ENCODE results near the gene NAXE.
"Not testable (repeated sequence)": the region's sequence is repeated elsewhere in the genome, so short reads cannot be mapped to it uniquely, and the experiment has no call there.

The NAXE gene

GRCh38 chr1:156571261-156571852 is 20.2 kb upstream of the NAXE start:
- DNase-seq (ENCODE audit: low spot score): no peak

- peak; percentile 69 for DNase-seq (ENCODE audit: low spot score)
These were observed 19.5 kb upstream of the NAXE start, which contains the start of gene IQGAP3 for GRCh38 chr1:156571919-156572662. Gene IQGAP3, minus strand, starts transcription at chr1:156572565. Its CDS starts 36 bp downstream, at chr1:156572529.

- no peak for DNase-seq (ENCODE audit: low spot score)
These were observed 18.9 kb upstream of the NAXE start for GRCh38 chr1:156572663-156573018.

GRCh38 chr1:156574039-156574633 is 17.4 kb upstream of the NAXE start:
- DNase-seq (ENCODE audit: low spot score): no peak

- DNase-seq (ENCODE audit: low spot score): no peak
These were observed 14.0 kb upstream of the NAXE start for GRCh38 chr1:156577550-156577949.

- DNase-seq (ENCODE audit: low spot score): no peak
These were observed 13.5 kb upstream of the NAXE start for GRCh38 chr1:156578055-156578454.

- DNase-seq (ENCODE audit: low spot score): no peak
These were observed 12.1 kb upstream of the NAXE start, which contains the start of gene TTC24 for GRCh38 chr1:156579472-156579871. Gene TTC24, plus strand, starts transcription at chr1:156579723. Its CDS starts 1,642 bp downstream, at chr1:156581365.

- DNase-seq (ENCODE audit: low spot score): no peak
These were observed 9.8 kb upstream of the NAXE start for GRCh38 chr1:156581661-156582387.

GRCh38 chr1:156582388-156583017 is 9.1 kb upstream of the NAXE start:
- no peak for DNase-seq (ENCODE audit: low spot score)

- peak; percentile 81 for DNase-seq (ENCODE audit: low spot score)
These were observed 7.6 kb upstream of the NAXE start for GRCh38 chr1:156583821-156584622.

- no peak for DNase-seq (ENCODE audit: low spot score)
These were observed 6.8 kb upstream of the NAXE start for GRCh38 chr1:156584813-156585212.

GRCh38 chr1:156586323-156586722 is 5.3 kb upstream of the NAXE start:
- DNase-seq (ENCODE audit: low spot score): no peak

- DNase-seq (ENCODE audit: low spot score): no peak
These were observed 4.6 kb upstream of the NAXE start for GRCh38 chr1:156586892-156587477.

- DNase-seq (ENCODE audit: low spot score): not testable (repeated sequence)
These were observed 3.6 kb upstream of the NAXE start for GRCh38 chr1:156587927-156588326.

GRCh38 chr1:156589546-156589945 is 2.0 kb upstream of the NAXE start:
- no peak for DNase-seq (ENCODE audit: low spot score)

GRCh38 chr1:156590326-156591180 is 1.0 kb upstream of the NAXE start:
- DNase-seq (ENCODE audit: low spot score): no peak

GRCh38 chr1:156591181-156591431 is 470 bp upstream of the NAXE start:
- DNase-seq (ENCODE audit: low spot score): no peak

- DNase-seq (ENCODE audit: low spot score): no peak
These were observed 758 bp downstream of the NAXE start for GRCh38 chr1:156592158-156592909.

- DNase-seq (ENCODE audit: low spot score): no peak
These were observed 1.5 kb downstream of the NAXE start for GRCh38 chr1:156592910-156593660.
